ENCODE measurements around the gene FOXP1.

DNA sequence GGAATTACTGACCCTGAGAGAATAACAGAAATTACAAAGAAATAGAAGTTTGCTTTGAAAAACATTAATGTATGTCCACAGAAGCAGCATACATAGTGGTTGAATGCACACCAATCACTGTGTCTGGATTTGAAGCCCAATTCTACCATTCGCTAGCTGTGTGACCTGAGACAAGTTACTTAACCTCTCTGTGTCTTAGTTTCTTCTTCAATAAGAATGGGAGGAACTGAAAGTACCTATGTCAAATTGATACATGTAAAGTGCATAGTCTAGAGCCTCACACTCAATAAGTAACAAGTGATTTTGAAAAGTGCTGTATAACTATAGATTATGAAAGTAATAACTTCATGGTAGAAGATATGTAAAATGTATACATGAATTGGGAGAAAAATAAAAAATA is 457.8 kb downstream of the FOXP1 start:
- TF ChIP-seq, protein P1, sequence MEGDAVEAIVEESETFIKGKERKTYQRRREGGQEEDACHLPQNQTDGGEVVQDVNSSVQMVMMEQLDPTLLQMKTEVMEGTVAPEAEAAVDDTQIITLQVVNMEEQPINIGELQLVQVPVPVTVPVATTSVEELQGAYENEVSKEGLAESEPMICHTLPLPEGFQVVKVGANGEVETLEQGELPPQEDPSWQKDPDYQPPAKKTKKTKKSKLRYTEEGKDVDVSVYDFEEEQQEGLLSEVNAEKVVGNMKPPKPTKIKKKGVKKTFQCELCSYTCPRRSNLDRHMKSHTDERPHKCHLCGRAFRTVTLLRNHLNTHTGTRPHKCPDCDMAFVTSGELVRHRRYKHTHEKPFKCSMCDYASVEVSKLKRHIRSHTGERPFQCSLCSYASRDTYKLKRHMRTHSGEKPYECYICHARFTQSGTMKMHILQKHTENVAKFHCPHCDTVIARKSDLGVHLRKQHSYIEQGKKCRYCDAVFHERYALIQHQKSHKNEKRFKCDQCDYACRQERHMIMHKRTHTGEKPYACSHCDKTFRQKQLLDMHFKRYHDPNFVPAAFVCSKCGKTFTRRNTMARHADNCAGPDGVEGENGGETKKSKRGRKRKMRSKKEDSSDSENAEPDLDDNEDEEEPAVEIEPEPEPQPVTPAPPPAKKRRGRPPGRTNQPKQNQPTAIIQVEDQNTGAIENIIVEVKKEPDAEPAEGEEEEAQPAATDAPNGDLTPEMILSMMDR (IDR thresholded peaks at IDR 0.05), result no peak
- TF ChIP-seq EZH2phosphoT487 (IDR thresholded peaks at IDR 0.05) (no peak), EZH2 (IDR thresholded peaks at IDR 0.05) (no peak)

All from neural progenitor cell (in vitro differentiated cells).